ENCODE data around the gene SPTLC2. TPM values are rescaled to one million over a fixed set of nuclear protein-coding genes. Genes with fewer than 3 reads are reported as not detected.
A peak's percentile ranks its signal among the peaks of the same experiment; 100 is the strongest.

SPTLC2 gene
- total RNA-seq, 2 experiments from 2014 or later, result 76.5 to 80.4 TPM

GRCh38 chr14:77470224-77470870 lies 146.1 kb downstream of the SPTLC2 start:
- POLR2A ChIA-PET, result no interaction called here
- Mint-ChIP-seq H3K27me3 (ENCODE audit: low read depth) (no peaks in the 10 kb centered on the region), H3K27ac (no peak overlapping the region), H3K4me3 (no peak overlapping the region), H3K36me3 (ENCODE audit: low read depth) (peaks cover 32% of the 10 kb centered on the region), H3K4me1 (ENCODE audit: low read depth) (no peaks in the 10 kb centered on the region), H3K9me3 (ENCODE audit: insufficient read depth) (no peaks in the 10 kb centered on the region)
- DNase-seq, result no peak
- CTCF ChIA-PET, result no interaction called here
- ATAC-seq, result no peak

- ATAC-seq (no peak), DNase-seq (no peak)
- ChIA-PET CTCF (interaction anchor here (1.4 kb wide), 1 partner anchor 10 kb away, joined by 11 read pairs; no protein-coding TSS in a partner anchor), POLR2A (no interaction called here)
- Mint-ChIP-seq H3K36me3 (ENCODE audit: low read depth) (peaks cover 40% of the 10 kb centered on the region), H3K27ac (no peak overlapping the region), H3K27me3 (ENCODE audit: low read depth) (no peaks in the 10 kb centered on the region), H3K4me3 (no peak overlapping the region), H3K4me1 (ENCODE audit: low read depth) (no peaks in the 10 kb centered on the region), H3K9me3 (ENCODE audit: insufficient read depth) (no peaks in the 10 kb centered on the region)
Observed at GRCh38 chr14:77469539-77469938, 146.9 kb downstream of the SPTLC2 start.

GRCh38 chr14:77469067-77469505 lies 147.4 kb downstream of the SPTLC2 start:
- no peaks in the 10 kb centered on the region for H3K9me3 Mint-ChIP-seq (ENCODE audit: insufficient read depth)
- no peak overlapping the region for H3K27ac Mint-ChIP-seq
- ChIA-PET POLR2A (no interaction called here), CTCF (interaction anchor here (1.4 kb wide), 1 partner anchor 10 kb away, joined by 11 read pairs; no protein-coding TSS in a partner anchor)
- ATAC-seq, result no peak
- peaks cover 43% of the 10 kb centered on the region for H3K36me3 Mint-ChIP-seq (ENCODE audit: low read depth)
- DNase-seq, result no peak
- no peak overlapping the region for H3K4me3 Mint-ChIP-seq
- no peaks in the 10 kb centered on the region for H3K4me1 Mint-ChIP-seq (ENCODE audit: low read depth)
- no peaks in the 10 kb centered on the region for H3K27me3 Mint-ChIP-seq (ENCODE audit: low read depth)

- H3K36me3 Mint-ChIP-seq (ENCODE audit: low read depth), result peaks cover 51% of the 10 kb centered on the region
- ChIA-PET CTCF (interaction anchor here (1.5 kb wide), 1 partner anchor 9 kb away, joined by 5 read pairs; no protein-coding TSS in a partner anchor), POLR2A (no interaction called here)
- DNase-seq, result no peak
- no peaks in the 10 kb centered on the region for H3K27me3 Mint-ChIP-seq (ENCODE audit: low read depth)
- no peak for ATAC-seq
- H3K9me3 Mint-ChIP-seq (ENCODE audit: insufficient read depth), result no peaks in the 10 kb centered on the region
- no peaks in the 10 kb centered on the region for H3K4me1 Mint-ChIP-seq (ENCODE audit: low read depth)
- no peak overlapping the region for H3K27ac Mint-ChIP-seq
- no peak overlapping the region for H3K4me3 Mint-ChIP-seq
Observed at GRCh38 chr14:77467801-77468200, 148.6 kb downstream of the SPTLC2 start.

- Mint-ChIP-seq H3K27ac (peak overlapping the region; percentile 100), H3K36me3 (ENCODE audit: low read depth) (peaks cover 43% of the 10 kb centered on the region), H3K4me3 (peak overlapping the region; percentile 100), H3K27me3 (ENCODE audit: low read depth) (no peaks in the 10 kb centered on the region), H3K9me3 (ENCODE audit: insufficient read depth) (no peaks in the 10 kb centered on the region), H3K4me1 (ENCODE audit: low read depth) (peaks cover 26% of the 10 kb centered on the region)
- ATAC-seq, result no peak
- ChIA-PET POLR2A (interaction anchor here (0.6 to 1.4 kb wide), 4 partner anchors 19 to 301 kb away, joined by 3 to 5 read pairs (median 3); partner anchors contain the start of genes SAMD15 and TMED8), CTCF (interaction anchor here (0.6 to 3.6 kb wide), 43 partner anchors 8 to 529 kb away, joined by 3 to 48 read pairs (median 3); partner anchors contain the start of genes ADCK1, ALKBH1, SAMD15 and SLIRP)
- DNase-seq, result peak; percentile 79
Observed at GRCh38 chr14:77459072-77459723, 157.2 kb downstream of the SPTLC2 start.

- Mint-ChIP-seq H3K4me1 (ENCODE audit: low read depth) (peaks cover 26% of the 10 kb centered on the region), H3K36me3 (ENCODE audit: low read depth) (peaks cover 39% of the 10 kb centered on the region), H3K27me3 (ENCODE audit: low read depth) (no peaks in the 10 kb centered on the region), H3K27ac (peak overlapping the region; percentile 100), H3K9me3 (ENCODE audit: insufficient read depth) (no peaks in the 10 kb centered on the region), H3K4me3 (peak overlapping the region; percentile 100)
- peak; percentile 62 for DNase-seq
- CTCF ChIA-PET, result interaction anchor here (0.6 to 3.6 kb wide), 30 partner anchors 9 to 529 kb away, joined by 3 to 48 read pairs (median 5); partner anchors contain the start of genes ALKBH1, SAMD15, SLIRP and SNW1
- POLR2A ChIA-PET, result interaction anchor here (0.5 to 1.4 kb wide), 5 partner anchors 19 to 250 kb away, joined by 3 to 5 read pairs (median 4); partner anchors contain the start of genes ALKBH1, SAMD15, SLIRP and TMED8
- peak; percentile 37 for ATAC-seq
Observed at GRCh38 chr14:77458249-77458950, 158.0 kb downstream of the SPTLC2 start.

DNA sequence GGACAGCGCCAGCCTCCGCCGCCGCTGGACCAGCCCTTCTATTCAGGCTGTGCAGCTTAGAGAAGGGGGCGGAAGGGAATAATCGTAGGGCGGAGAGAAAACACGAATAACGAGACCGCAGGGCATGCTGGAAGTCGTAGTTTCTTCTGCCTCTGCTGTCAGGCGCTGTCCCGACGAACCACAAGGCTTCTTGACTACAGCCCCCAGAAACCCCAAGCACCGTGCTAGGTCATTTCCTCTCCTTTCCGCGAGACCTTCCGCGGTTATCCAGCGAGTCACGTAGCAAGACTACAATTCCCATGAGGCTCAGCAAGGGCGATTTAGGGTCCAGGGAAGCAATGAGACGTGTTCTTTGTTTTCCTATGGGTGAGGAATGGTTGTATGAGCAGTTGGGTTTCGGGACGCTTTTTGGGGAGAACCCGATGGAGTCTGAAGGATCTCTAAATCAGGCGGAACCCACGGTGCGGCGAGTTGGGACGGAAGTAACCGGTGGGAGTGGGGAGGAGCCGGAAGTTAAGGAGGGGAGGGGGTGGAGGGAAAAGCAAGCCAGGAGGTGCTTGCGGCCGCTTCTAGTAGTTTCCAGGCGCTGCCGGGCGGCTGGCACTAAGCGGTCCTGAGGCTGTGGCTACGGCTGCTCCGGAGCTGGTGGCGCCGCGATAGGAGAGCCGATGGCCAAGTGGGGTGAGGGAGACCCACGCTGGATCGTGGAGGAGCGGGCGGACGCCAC lies 158.8 kb downstream of the SPTLC2 start, which contains the start of the genes AHSA1 and VIPAS39:
AHSA1 (plus strand) TSS at position 572 of the 727 bp plus-strand sequence; CDS start at position 669, 97 bp downstream.
VIPAS39 (minus strand) TSS at position 80 of the 727 bp plus-strand sequence. CDS start 3,499 bp downstream, outside the sequence.
- peaks cover 43% of the 10 kb centered on the region for H3K36me3 Mint-ChIP-seq (ENCODE audit: low read depth)
- DNase-seq (peak; percentile 98), ATAC-seq (peak; percentile 92)
- peak within 1 kb of the TSS; percentile 100 for H3K4me3 Mint-ChIP-seq
- ChIA-PET POLR2A (interaction anchor here (0.5 to 1.0 kb wide), 6 partner anchors 18 to 251 kb away, joined by 3 to 4 read pairs (median 4); partner anchors contain the start of genes ALKBH1, SAMD15, SLIRP and TMED8), CTCF (interaction anchor here (0.6 to 3.6 kb wide), 9 partner anchors 81 to 306 kb away, joined by 3 to 48 read pairs (median 3); partner anchors contain the start of genes SAMD15 and TMED8)
- H3K4me1 Mint-ChIP-seq (ENCODE audit: low read depth), result peaks cover 26% of the 10 kb centered on the region
- H3K27ac Mint-ChIP-seq, result peak within 1 kb of the TSS; percentile 100
- no peaks in the 10 kb centered on the region for H3K9me3 Mint-ChIP-seq (ENCODE audit: insufficient read depth)
- no peaks in the 10 kb centered on the region for H3K27me3 Mint-ChIP-seq (ENCODE audit: low read depth)

DNA sequence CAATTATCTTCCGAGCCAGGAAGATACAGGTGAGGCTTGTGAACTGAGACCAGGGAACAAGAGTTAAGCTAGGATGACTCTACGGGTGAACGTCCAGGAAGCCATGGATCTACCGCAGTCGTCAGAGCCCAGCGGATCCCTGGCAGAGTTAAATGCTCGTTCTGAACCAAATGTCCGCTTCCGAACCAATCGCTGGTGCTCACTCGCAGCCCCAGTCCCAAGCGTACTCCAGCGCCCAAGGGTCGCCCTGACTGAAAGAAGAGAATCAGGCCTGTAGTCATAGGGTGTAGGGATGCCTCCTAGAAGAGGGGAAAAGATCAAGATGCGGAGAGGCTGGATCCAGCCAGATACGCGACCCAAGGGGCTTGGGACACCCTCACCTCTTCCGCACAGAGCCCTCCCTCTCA lies 159.3 kb downstream of the SPTLC2 start:
- H3K27ac Mint-ChIP-seq, result peak overlapping the region; percentile 100
- no peaks in the 10 kb centered on the region for H3K9me3 Mint-ChIP-seq (ENCODE audit: insufficient read depth)
- POLR2A ChIA-PET, result interaction anchor here (0.6 to 0.9 kb wide), 2 partner anchors 80 to 251 kb away, joined by 3 to 4 read pairs; partner anchors contain the start of genes SAMD15, SLIRP and TMED8
- H3K36me3 Mint-ChIP-seq (ENCODE audit: low read depth), result peaks cover 38% of the 10 kb centered on the region
- no peak for DNase-seq
- H3K4me1 Mint-ChIP-seq (ENCODE audit: low read depth), result peaks cover 26% of the 10 kb centered on the region
- no peak for ATAC-seq
- CTCF ChIA-PET, result interaction anchor here (0.6 to 3.6 kb wide), 5 partner anchors 89 to 305 kb away, joined by 3 to 12 read pairs (median 3); no protein-coding TSS in a partner anchor
- H3K4me3 Mint-ChIP-seq, result peak overlapping the region; percentile 100
- no peaks in the 10 kb centered on the region for H3K27me3 Mint-ChIP-seq (ENCODE audit: low read depth)
